Keratinocyte (primary cell): ENCODE results near the gene CASP6.

Experiments
- CTCF ChIP-seq, 3 experiments: IDR thresholded peaks in 1 of 3; conservative IDR thresholded peaks in 1 of 3; optimal IDR thresholded peaks in 1 of 3; 2 replicates in 2 of 3; 3 replicates in 1 of 3; pipeline versions ENCODE3 to v1.5.1; 2011; ENCODE audit warnings: low read length in 3 of 3, mild to moderate bottlenecking in 3 of 3, moderate library complexity in 2 of 3, control low read depth in 1 of 3, inconsistent platforms in 1 of 3; ENCODE audit not compliant: insufficient read depth in 2 of 3; ENCODE audit errors: extremely low read depth in 1 of 3
- EZH2 ChIP-seq: IDR thresholded peaks from one replicate; pipeline ENCODE4 v1.6.1; 2012; ENCODE audit warnings: inconsistent platforms, mild to moderate bottlenecking, low read length, moderate library complexity

GRCh38 chr4:109730619-109731545, 27.6 kb upstream of the CASP6 start:
- TF ChIP-seq CTCF (optimal IDR thresholded peaks at IDR 0.05 in 1 of 3, IDR thresholded peaks at IDR 0.05 in 1 of 3, conservative IDR thresholded peaks at IDR 0.05 in 1 of 3; ENCODE audit: extremely low read depth in 1 of 3, insufficient read depth in 2 of 3, low read length in 3 of 3) = no peak
- TF ChIP-seq EZH2 = no peak
